ENCODE measurements around the gene KRT7.

GRCh38 chr12:52270541-52271070 lies 37.6 kb downstream of the KRT7 start:
- TF ChIP-seq EP300 (IDR thresholded peaks at IDR 0.05) (no peak), POLR2AphosphoS5 (IDR thresholded peaks at IDR 0.05) (no peak)

Data from gastroesophageal sphincter (tissue), 2 donors.